Chondrocyte (in vitro differentiated cells): Measurements from ENCODE around the gene ANAPC2. TPM values are rescaled to one million over a fixed set of nuclear protein-coding genes. Genes with fewer than 3 reads are reported as not detected.

Source experiments
- DNase-seq: peaks from one replicate; pipeline ENCODE4 v3.0.0; 2021; ENCODE audit warnings: mixed read lengths, low spot score
- H3K27ac Mint-ChIP-seq: one replicate; pipeline ENCODE4 v1.8.0; 2021; ENCODE audit warnings: mild to moderate bottlenecking, moderate library complexity, mixed read lengths; ENCODE audit not compliant: unreplicated experiment
- H3K27me3 Mint-ChIP-seq: 2 replicates; pipeline ENCODE4 v1.8.0; 2021; ENCODE audit warnings: low read depth, mixed read lengths
- H3K36me3 Mint-ChIP-seq: 2 replicates; pipeline ENCODE4 v1.8.0; 2021; ENCODE audit warnings: low read depth, mixed read lengths
- H3K4me1 Mint-ChIP-seq: 2 replicates; pipeline ENCODE4 v1.8.0; 2021; ENCODE audit warnings: low read depth, mild to moderate bottlenecking, mixed read lengths
- H3K4me3 Mint-ChIP-seq: one replicate; pipeline ENCODE4 v1.8.0; 2021; ENCODE audit warnings: mild to moderate bottlenecking, moderate library complexity, mixed read lengths; ENCODE audit not compliant: unreplicated experiment
- H3K9me3 Mint-ChIP-seq: 2 replicates; pipeline ENCODE4 v1.8.0; 2021; ENCODE audit warnings: low read depth, mixed read lengths
- CTCF ChIP-seq: fragments of 200-600 bp; sonication (generic); IDR thresholded peaks from 2 replicates; pipeline ENCODE4 v1.5.0; 2021; ENCODE audit warnings: antibody characterized with exemption, mild to moderate bottlenecking, moderate library complexity
- total RNA-seq: library from RNA; stranded (reverse); gene quantifications from 3 replicates; pipeline ENCODE4 v1.2.1, GENCODE V29; 2021

The ANAPC2 gene
- total RNA-seq, 1 donor from 2014 or later, result 41.0 TPM

- H3K27ac Mint-ChIP-seq, result peak within 1 kb of the TSS; percentile 79
- no peak for TF ChIP-seq CTCF
- H3K36me3 Mint-ChIP-seq, result no peaks in the 10 kb centered on the region
- H3K4me3 Mint-ChIP-seq, result peak within 1 kb of the TSS; percentile 87
- H3K4me1 Mint-ChIP-seq, result peaks cover 60% of the 10 kb centered on the region
- DNase-seq, result peak; percentile 100
- no peaks in the 10 kb centered on the region for H3K27me3 Mint-ChIP-seq
- H3K9me3 Mint-ChIP-seq, result no peaks in the 10 kb centered on the region
Observed at GRCh38 chr9:137200311-137201204, 12.2 kb upstream of the ANAPC2 start, which contains the start of gene TPRN. TSS of gene TPRN (minus strand) at chr9:137200741. CDS start at chr9:137200711, 30 bp downstream.

- no peaks in the 10 kb centered on the region for H3K9me3 Mint-ChIP-seq
- no peak for DNase-seq
- no peaks in the 10 kb centered on the region for H3K36me3 Mint-ChIP-seq
- peak overlapping the region; percentile 87 for H3K4me3 Mint-ChIP-seq
- H3K4me1 Mint-ChIP-seq, result peaks cover 62% of the 10 kb centered on the region
- no peaks in the 10 kb centered on the region for H3K27me3 Mint-ChIP-seq
- peak; percentile 23 for TF ChIP-seq CTCF
- H3K27ac Mint-ChIP-seq, result peak overlapping the region; percentile 79
Observed at GRCh38 chr9:137199411-137200121, 11.2 kb upstream of the ANAPC2 start.

- Mint-ChIP-seq H3K27me3 (no peaks in the 10 kb centered on the region), H3K4me3 (peak overlapping the region; percentile 87), H3K9me3 (no peaks in the 10 kb centered on the region), H3K36me3 (no peaks in the 10 kb centered on the region), H3K4me1 (peaks cover 55% of the 10 kb centered on the region), H3K27ac (no peak overlapping the region)
- TF ChIP-seq CTCF, result no peak
- DNase-seq, result no peak
Observed at GRCh38 chr9:137198902-137199283, 10.5 kb upstream of the ANAPC2 start.

GRCh38 chr9:137198051-137198901 lies 9.9 kb upstream of the ANAPC2 start:
- H3K4me3 Mint-ChIP-seq, result peak overlapping the region; percentile 87
- H3K27me3 Mint-ChIP-seq, result no peaks in the 10 kb centered on the region
- no peak for DNase-seq
- peaks cover 51% of the 10 kb centered on the region for H3K4me1 Mint-ChIP-seq
- H3K36me3 Mint-ChIP-seq, result no peaks in the 10 kb centered on the region
- no peak overlapping the region for H3K27ac Mint-ChIP-seq
- TF ChIP-seq CTCF, result no peak
- H3K9me3 Mint-ChIP-seq, result no peaks in the 10 kb centered on the region
